ENCODE results near the gene GALE.
"Not testable (repeated sequence)": the region's sequence is repeated elsewhere in the genome, so short reads cannot be mapped to it uniquely, and the experiment has no call there.

Gene GALE

GRCh38 chr1:23806280-23806679, 5.7 kb upstream of the GALE start:
- H3K4me3 ChIP-seq (ENCODE audit: low read depth, low read length) = no peak overlapping the region
- TF ChIP-seq, protein P1, sequence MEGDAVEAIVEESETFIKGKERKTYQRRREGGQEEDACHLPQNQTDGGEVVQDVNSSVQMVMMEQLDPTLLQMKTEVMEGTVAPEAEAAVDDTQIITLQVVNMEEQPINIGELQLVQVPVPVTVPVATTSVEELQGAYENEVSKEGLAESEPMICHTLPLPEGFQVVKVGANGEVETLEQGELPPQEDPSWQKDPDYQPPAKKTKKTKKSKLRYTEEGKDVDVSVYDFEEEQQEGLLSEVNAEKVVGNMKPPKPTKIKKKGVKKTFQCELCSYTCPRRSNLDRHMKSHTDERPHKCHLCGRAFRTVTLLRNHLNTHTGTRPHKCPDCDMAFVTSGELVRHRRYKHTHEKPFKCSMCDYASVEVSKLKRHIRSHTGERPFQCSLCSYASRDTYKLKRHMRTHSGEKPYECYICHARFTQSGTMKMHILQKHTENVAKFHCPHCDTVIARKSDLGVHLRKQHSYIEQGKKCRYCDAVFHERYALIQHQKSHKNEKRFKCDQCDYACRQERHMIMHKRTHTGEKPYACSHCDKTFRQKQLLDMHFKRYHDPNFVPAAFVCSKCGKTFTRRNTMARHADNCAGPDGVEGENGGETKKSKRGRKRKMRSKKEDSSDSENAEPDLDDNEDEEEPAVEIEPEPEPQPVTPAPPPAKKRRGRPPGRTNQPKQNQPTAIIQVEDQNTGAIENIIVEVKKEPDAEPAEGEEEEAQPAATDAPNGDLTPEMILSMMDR (IDR thresholded peaks at IDR 0.05; ENCODE audit: borderline replicate concordance, insufficient read depth, low read depth, low read length) = no peak

- H3K4me3 ChIP-seq (ENCODE audit: low read depth, low read length) = no peak overlapping the region
- TF ChIP-seq, protein P1 (IDR thresholded peaks at IDR 0.05; ENCODE audit: borderline replicate concordance, insufficient read depth, low read depth, low read length) = no peak
Measured at GRCh38 chr1:23805025-23805424, 4.5 kb upstream of the GALE start.

DNA sequence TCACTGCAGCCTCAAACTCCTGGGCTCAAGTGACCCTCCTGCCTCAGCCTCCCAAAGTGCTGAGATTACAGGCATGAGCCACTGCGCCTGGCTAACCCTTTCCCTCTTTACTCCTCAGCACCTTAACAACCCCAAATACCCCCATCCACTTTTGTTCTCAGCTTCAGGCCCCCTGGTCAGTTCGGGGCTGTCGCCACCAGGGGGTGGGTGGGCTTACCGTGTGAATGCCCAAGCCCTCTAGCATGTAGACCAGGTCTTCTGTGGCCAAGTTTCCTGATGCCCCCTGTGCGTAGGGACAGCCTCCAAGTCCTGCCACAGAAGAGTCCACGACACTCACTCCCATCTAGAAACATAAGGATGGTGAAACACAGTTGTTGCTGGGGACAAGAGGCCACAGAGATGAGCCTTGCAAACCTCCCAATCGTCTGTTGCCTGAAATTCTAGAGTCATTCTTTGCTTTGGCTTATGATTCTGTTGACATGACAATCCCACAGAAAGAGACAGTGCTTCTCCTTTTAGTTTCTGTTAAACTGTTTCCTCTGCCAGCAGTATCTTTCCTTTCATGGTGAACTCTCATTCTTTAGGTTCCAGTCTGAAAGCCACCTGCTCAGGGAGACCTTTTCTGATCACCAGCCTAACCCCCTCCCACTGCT, 3.8 kb upstream of the GALE start:
- no peak overlapping the region for H3K4me3 ChIP-seq (ENCODE audit: low read depth, low read length)
- TF ChIP-seq, protein P1 (IDR thresholded peaks at IDR 0.05; ENCODE audit: borderline replicate concordance, insufficient read depth, low read depth, low read length) = 0 out of 2 replicates have a peak, but pooled peaks have one; percentile 30

- TF ChIP-seq, protein P1 (IDR thresholded peaks at IDR 0.05; ENCODE audit: borderline replicate concordance, insufficient read depth, low read depth, low read length) = no peak
- no peak overlapping the region for H3K4me3 ChIP-seq (ENCODE audit: low read depth, low read length)
Measured at GRCh38 chr1:23803674-23804073, 3.1 kb upstream of the GALE start.

DNA sequence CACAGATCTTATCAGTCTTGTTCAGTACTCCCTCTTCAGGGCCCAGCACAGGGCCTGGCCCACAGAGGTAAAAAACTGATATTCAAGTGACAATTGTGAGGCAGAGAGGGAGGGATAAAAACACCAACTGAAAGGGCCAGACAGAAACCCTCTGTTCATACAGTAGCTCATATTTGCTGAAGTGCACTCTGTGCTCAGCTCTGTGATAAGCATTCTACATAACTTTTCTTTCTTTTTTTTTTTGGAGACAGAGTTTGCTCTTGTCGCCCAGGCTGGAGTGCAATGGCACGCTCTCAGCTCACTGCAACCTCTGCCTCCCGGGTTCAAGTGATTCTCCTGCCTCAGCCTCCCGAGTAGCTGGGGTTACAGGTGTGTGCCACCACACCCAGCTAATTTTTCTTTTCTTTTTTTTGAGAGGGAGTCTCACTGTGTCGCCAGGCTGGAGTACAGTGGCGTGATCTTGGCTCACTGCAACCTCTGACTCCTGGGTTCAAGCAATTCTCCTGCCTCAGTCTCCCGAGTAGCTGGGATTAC, 2.3 kb upstream of the GALE start:
- H3K4me3 ChIP-seq (ENCODE audit: low read depth, low read length) = not testable (repeated sequence)

DNA sequence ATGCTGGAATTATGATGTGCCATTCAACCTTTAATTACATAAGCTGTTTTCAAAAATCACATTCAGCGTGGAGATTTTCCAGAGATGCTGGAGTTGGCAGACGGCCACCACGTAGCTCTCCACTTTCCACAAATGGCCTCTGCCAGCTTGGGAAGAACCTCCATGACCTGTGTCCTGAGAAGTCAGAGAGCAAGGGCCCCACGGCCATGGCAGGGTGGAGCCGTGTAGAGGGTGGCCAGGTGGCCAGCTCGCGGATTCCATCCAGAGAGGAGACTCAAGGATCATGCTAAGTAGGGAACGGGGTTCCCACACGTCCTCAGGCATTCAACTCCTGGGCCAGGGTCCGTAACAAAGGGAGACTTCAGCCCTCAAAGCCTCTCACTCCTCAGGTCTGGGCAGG, 1.3 kb upstream of the GALE start:
- TF ChIP-seq, protein P1 (IDR thresholded peaks at IDR 0.05; ENCODE audit: borderline replicate concordance, insufficient read depth, low read depth, low read length) = no peak
- no peak overlapping the region for H3K4me3 ChIP-seq (ENCODE audit: low read depth, low read length)

DNA sequence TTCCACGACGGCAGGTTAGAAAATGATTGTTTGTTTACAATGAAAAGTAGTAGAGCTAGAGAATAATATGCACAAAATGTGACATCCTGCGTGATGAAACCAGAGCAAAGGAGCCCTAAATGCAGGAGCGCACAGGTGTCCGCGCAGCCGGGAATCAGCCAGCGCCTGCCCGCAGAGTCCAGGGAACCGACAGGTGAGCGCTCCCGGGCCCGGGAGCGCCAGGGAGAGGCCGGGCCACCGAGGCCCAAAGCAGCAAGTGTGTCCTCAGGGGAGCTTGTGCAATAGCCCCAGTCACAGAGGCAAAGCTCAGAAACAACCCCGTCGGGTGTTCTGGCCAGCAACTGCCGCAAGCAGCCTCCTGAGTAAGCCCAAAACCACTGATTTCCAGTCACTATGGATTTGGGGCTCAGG, 789 bp upstream of the GALE start:
- TF ChIP-seq, protein P1 (IDR thresholded peaks at IDR 0.05; ENCODE audit: borderline replicate concordance, insufficient read depth, low read depth, low read length) = no peak

More for the DNA sequence above, 789 bp upstream of the GALE start:
- H3K4me3 ChIP-seq (ENCODE audit: low read depth, low read length) = peak overlapping the region; percentile 90

Measured in GM12875 (cell line).